Body of pancreas (tissue), 4 donors: ENCODE results near the gene ENO2.

Experiments used
- CTCF ChIP-seq, 7 experiments: fragments of 450-650 bp in 4 of 7; fragments of 200-600 bp in 3 of 7; sonication (generic) in 3 of 7; IDR thresholded peaks; one replicate each; pipeline ENCODE4 v1.5.1; 2016 to 2019; ENCODE audit warnings: antibody characterized with exemption in 7 of 7
- POLR2A ChIP-seq, 3 donors: fragments of 450-650 bp; IDR thresholded peaks; one replicate each; pipeline ENCODE4 v1.6.1; 2016; ENCODE audit warnings: antibody characterized with exemption in 3 of 3, mild to moderate bottlenecking in 2 of 3

- TF ChIP-seq CTCF (IDR thresholded peaks at IDR 0.05) (no peak), POLR2A (IDR thresholded peaks at IDR 0.05) (no peak)
Observed at GRCh38 chr12:6957741-6958608, 43.6 kb downstream of the ENO2 start.
